GM12878 (cell line): ENCODE results near the gene L3MBTL1. TPM values are rescaled to one million over a fixed set of nuclear protein-coding genes. Genes with fewer than 3 reads are reported as not detected.

Source experiments
- ATAC-seq: fragments of 200-7000 bp; cut with Tn5 transposase; 3 replicates; pipeline ENCODE4 v1.9.1; 2020; ENCODE audit warnings: mild to moderate bottlenecking, moderate library complexity
- BruUV-seq: library from RNA; stranded (reverse); fragments of 400-500 nt; replicated peaks from 2 replicates; lab custom pipeline; 2021; lab: Mats Ljungman, UMichigan
- CTCF ChIA-PET: fragments of 300-600 bp; sonication (Branson Sonifier 250); formaldehyde crosslinking; extraction: SDS; loops from one replicate; lab custom pipeline; 2021; ENCODE audit warnings: inconsistent platforms; lab: Yijun Ruan, JAX
- POLR2A ChIA-PET: fragments of 350-600 bp; formaldehyde crosslinking; extraction: SDS; loops from one replicate; lab custom pipeline; 2021; ENCODE audit warnings: inconsistent platforms; lab: Charles Lee
- RAD21 ChIA-PET: fragments of 300-600 bp; sonication (Branson Sonifier 250); formaldehyde crosslinking; loops from one replicate; lab custom pipeline; 2023; ENCODE audit warnings: antibody characterized with exemption; ENCODE audit not compliant: unreplicated experiment; lab: Charles Lee
- SMC1A ChIA-PET: fragments of 300-600 bp; sonication (Branson Sonifier 250); formaldehyde crosslinking; loops from one replicate; lab custom pipeline; 2023; ENCODE audit not compliant: unreplicated experiment, uncharacterized antibody; lab: Charles Lee
- DNase-seq: peaks from one replicate; pipeline ENCODE4 v3.0.0-alpha.2; 2011; ENCODE audit warnings: low read depth, low spot score
- FAIRE-seq: peaks from 3 replicates; lab custom pipeline; 2011; peaks lifted over from hg19 to GRCh38; lab: Jason Lieb, UNC
- H2AFZ ChIP-seq: 2 replicates; pipeline ENCODE4 v1.6.0; 2011; ENCODE audit warnings: low read depth, low read length, control low read depth; ENCODE audit not compliant: control insufficient read depth
- H3K27ac ChIP-seq: 2 replicates; pipeline ENCODE4 v1.5.1; 2011; ENCODE audit warnings: control low read depth; ENCODE audit not compliant: control insufficient read depth, insufficient read depth
- H3K27me3 ChIP-seq, 2 experiments: replicated peaks in 1 of 2; 2 replicates each; pipeline versions ENCODE4 v1.6.0 to v1.6.1; 2011; ENCODE audit warnings: low read length in 1 of 2; ENCODE audit not compliant: control insufficient read depth in 2 of 2, insufficient read depth in 2 of 2
- H3K36me3 ChIP-seq, 2 experiments: 2 replicates each; pipeline ENCODE4 v1.5.1; 2011; ENCODE audit warnings: low read length in 1 of 2; ENCODE audit not compliant: control insufficient read depth in 2 of 2, insufficient read depth in 2 of 2
- H3K4me1 ChIP-seq: 2 replicates; pipeline ENCODE4 v1.6.1; 2011; ENCODE audit warnings: mild to moderate bottlenecking, low read length, moderate library complexity, mixed read lengths; ENCODE audit not compliant: control insufficient read depth, insufficient read depth
- H3K4me2 ChIP-seq: 2 replicates; pipeline ENCODE4 v1.6.0; 2011; ENCODE audit warnings: control low read depth; ENCODE audit not compliant: control insufficient read depth, insufficient read depth
- H3K4me3 ChIP-seq: fragments of 200-600 bp; sonication (generic); 2 replicates; pipeline ENCODE4 v1.5.1; 2016
- H3K79me2 ChIP-seq: 2 replicates; pipeline ENCODE4 v1.6.0; 2011; ENCODE audit warnings: low read length; ENCODE audit not compliant: control insufficient read depth, insufficient read depth
- H3K9ac ChIP-seq: 2 replicates; pipeline ENCODE4 v1.8.0; 2011; ENCODE audit warnings: low read length, control low read depth, mixed read lengths; ENCODE audit not compliant: control insufficient read depth, insufficient read depth
- H3K9me3 ChIP-seq: replicated peaks from 3 replicates; pipeline ENCODE4 v1.5.1; 2011; ENCODE audit warnings: mild to moderate bottlenecking, low read length; ENCODE audit not compliant: control insufficient read depth, insufficient read depth
- H4K20me1 ChIP-seq: 2 replicates; pipeline ENCODE4 v1.6.0; 2011; ENCODE audit not compliant: control insufficient read depth, insufficient read depth
- ASH2L ChIP-seq: fragments of 300-600, 200-600 bp; sonication (generic); IDR thresholded peaks from 2 replicates; pipeline ENCODE4 v1.6.1; 2017; ENCODE audit warnings: low read depth, mild to moderate bottlenecking, borderline replicate concordance
- CEBPZ ChIP-seq: fragments of 150-350 bp; IDR thresholded peaks from 2 replicates; pipeline ENCODE4 v1.6.1; 2016; ENCODE audit warnings: low read depth, low read length
- CHD1 ChIP-seq: IDR thresholded peaks from 2 replicates; pipeline ENCODE4 v1.6.1; 2012; ENCODE audit warnings: low read depth, low read length, improper control_type of control experiment
- CREB1 ChIP-seq: IDR thresholded peaks from 2 replicates; pipeline ENCODE4 v1.6.1; 2012; ENCODE audit warnings: low read depth, mild to moderate bottlenecking, inconsistent platforms
- CREM ChIP-seq: IDR thresholded peaks from 2 replicates; pipeline ENCODE4 v1.6.1; 2014; ENCODE audit warnings: antibody characterized with exemption, low read depth
- HCFC1 ChIP-seq: fragments of 150-350 bp; IDR thresholded peaks from 2 replicates; pipeline ENCODE4 v1.6.1; 2014; ENCODE audit warnings: low read length
- JUND ChIP-seq: IDR thresholded peaks from 2 replicates; pipeline ENCODE4 v1.6.1; 2012; ENCODE audit warnings: low read depth, mild to moderate bottlenecking, low read length, improper control_type of control experiment, moderate library complexity
- MYB ChIP-seq: fragments of 150-350 bp; IDR thresholded peaks from 2 replicates; pipeline ENCODE4 v1.6.1; 2014; ENCODE audit warnings: mild to moderate bottlenecking, low read depth, low read length, borderline replicate concordance
- NFYA ChIP-seq: IDR thresholded peaks from 2 replicates; pipeline ENCODE4 v1.6.1; 2011; ENCODE audit warnings: low read depth, mild to moderate bottlenecking, low read length, improper control_type of control experiment, borderline replicate concordance
- RELA ChIP-seq: fragments of 450-650 bp; IDR thresholded peaks from 2 replicates; pipeline ENCODE4 v1.8.0; 2014; ENCODE audit warnings: borderline replicate concordance; ENCODE audit not compliant: partially characterized antibody
- RFX5 ChIP-seq: IDR thresholded peaks from 2 replicates; pipeline ENCODE4 v1.6.1; 2011; ENCODE audit warnings: low read depth, low read length, improper control_type of control experiment
- SMAD1 ChIP-seq: fragments of 450-650 bp; IDR thresholded peaks from 2 replicates; pipeline ENCODE4 v1.6.1; 2018; ENCODE audit warnings: mild to moderate bottlenecking, low read depth; ENCODE audit not compliant: partially characterized antibody
- TARDBP ChIP-seq: IDR thresholded peaks from 2 replicates; pipeline ENCODE4 v1.6.1; 2016; ENCODE audit warnings: borderline replicate concordance
- YBX1 ChIP-seq: fragments of 450-650 bp; IDR thresholded peaks from 2 replicates; pipeline ENCODE4 v1.6.1; 2016; ENCODE audit warnings: antibody characterized with exemption
- ZNF24 ChIP-seq: fragments of 450-650 bp; IDR thresholded peaks from 2 replicates; pipeline ENCODE4 v1.6.1; 2017; ENCODE audit warnings: antibody characterized with exemption, mild to moderate bottlenecking
- WGBS: methylation state at CpG from one replicate; pipeline ENCODE4 v1.1.6; 2016; ENCODE audit warnings: low lambda C conversion rate; ENCODE audit not compliant: insufficient replicate concordance, insufficient coverage; ENCODE audit errors: missing lambda C conversion rate; 5-methylcytosine and 5-hydroxymethylcytosine counted together
- in situ Hi-C: fragments of 300-500 bp; cut with MboI; formaldehyde crosslinking; loops from 9 replicates; pipeline ENCODE4 v1.14.3; 2018; ENCODE audit warnings: mixed read lengths
- intact Hi-C: fragments of 100-400 bp; cut with micrococcal nuclease; formaldehyde crosslinking; loops from one replicate; pipeline ENCODE4 v1.14.2; 2022; ENCODE audit not compliant: unreplicated experiment
- polyA plus RNA-seq, 11 experiments: library from polyadenylated mRNA; depleted of rRNA in 4 of 11; unstranded in 6 of 11; stranded (reverse) in 5 of 11; fragments of >200 nt; fragmentation: Nextera tagmentation in 4 of 11; fragmentation: Illumina TruSeq in 1 of 11; extraction: Ambion mirVana in 4 of 11; extraction: Trizol in 1 of 11; gene quantifications; 1 replicate in 1 of 11; 2 replicates in 10 of 11; pipeline versions ENCODE4 v1.2.1 to v1.2.3, GENCODE V29; 2011 to 2016; ENCODE audit warnings: inconsistent platforms in 2 of 11, missing spikeins in 2 of 11, low read depth in 1 of 11
- total RNA-seq, 4 experiments: library from RNA; depleted of rRNA in 3 of 4; stranded (reverse); fragments of >200 nt in 3 of 4; fragmentation: Illumina TruSeq in 1 of 4; extraction: Trizol in 1 of 4; gene quantifications; 2 replicates each; pipeline versions ENCODE4 v1.2.1 to v1.2.3, GENCODE V29; 2013 to 2021
- TF ChIP-seq, protein P1 (sequence below): fragments of 450-650 bp; IDR thresholded peaks from 2 replicates; pipeline ENCODE4 v1.6.1; 2017; ENCODE audit warnings: borderline replicate concordance
- TF ChIP-seq, protein P2 (sequence below): fragments of 450-650 bp; conservative IDR thresholded peaks from 2 replicates; pipeline ENCODE4 v1.6.1; 2017; ENCODE audit warnings: mild to moderate bottlenecking, moderate library complexity

L3MBTL1 gene
- total and polyA plus RNA-seq, 10 of the 15 experiments (the other 5 are each of a cell fraction or from before 2014, with no cell fraction given) = 0.56 to 6.6 (median 3.9) TPM

DNA sequence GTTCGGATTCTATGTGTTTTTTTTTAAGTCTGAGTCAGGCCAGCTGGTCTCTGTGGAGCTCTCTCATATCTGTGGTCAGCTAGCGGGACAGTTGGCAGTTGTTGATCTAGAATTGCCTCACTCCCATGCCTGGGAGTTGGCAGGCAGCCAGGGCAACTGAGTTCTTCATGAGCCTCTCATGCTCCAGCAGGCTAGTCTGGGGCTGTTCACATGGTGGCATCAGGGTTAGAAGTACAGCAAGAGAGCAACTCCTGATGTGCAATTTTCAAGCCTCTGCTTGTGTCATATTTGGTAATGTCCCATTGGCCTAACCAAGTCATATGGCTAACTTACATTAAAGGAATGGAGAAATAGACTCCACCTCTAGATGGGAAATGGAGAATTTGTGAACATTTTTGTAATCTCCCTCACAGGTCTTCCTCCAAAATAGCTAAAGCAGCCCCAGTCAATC, 76.5 kb downstream of the L3MBTL1 start:
- Histone ChIP-seq H3K27me3 (no peaks in the 10 kb centered on the region), H3K79me2 (no peaks in the 10 kb centered on the region), H3K9me3 (no peaks in the 10 kb centered on the region), H3K4me3 (no peak overlapping the region), H3K9ac (no peak overlapping the region), H2AFZ (no peak overlapping the region), H3K4me1 (no peaks in the 10 kb centered on the region), H4K20me1 (no peaks in the 10 kb centered on the region), H3K27ac (no peak overlapping the region), H3K36me3 (no peaks in the 10 kb centered on the region), H3K4me2 (no peak overlapping the region)
- ChIA-PET CTCF (interaction anchor here (1.1 to 2.8 kb wide), 4 partner anchors 26 to 140 kb away, joined by 3 to 11 read pairs (median 6); partner anchors contain the start of gene SGK2), SMC1A (interaction anchor here (0.5 to 1.4 kb wide), 3 partner anchors 15 to 166 kb away, joined by 3 read pairs; no protein-coding TSS in a partner anchor), RAD21 (no interaction called here), POLR2A (interaction anchor here (0.6 to 1.2 kb wide), 2 partner anchors 22 to 123 kb away, joined by 3 to 11 read pairs; no protein-coding TSS in a partner anchor)
- BruUV-seq = no TSS peak
- intact Hi-C loops (no loop called here), in situ Hi-C loops (no loop called here)
- no peak for DNase-seq
- no peak for ATAC-seq
- TF ChIP-seq RELA (no peak), YBX1 (no peak), NFYA (no peak), RFX5 (no peak), ASH2L (no peak), CREB1 (no peak), HCFC1 (no peak), CEBPZ (no peak), SMAD1 (no peak), TARDBP (no peak), MYB (no peak), CHD1 (no peak), ZNF24 (no peak), CREM (no peak), JUND (no peak)
- TF ChIP-seq, protein P1, sequence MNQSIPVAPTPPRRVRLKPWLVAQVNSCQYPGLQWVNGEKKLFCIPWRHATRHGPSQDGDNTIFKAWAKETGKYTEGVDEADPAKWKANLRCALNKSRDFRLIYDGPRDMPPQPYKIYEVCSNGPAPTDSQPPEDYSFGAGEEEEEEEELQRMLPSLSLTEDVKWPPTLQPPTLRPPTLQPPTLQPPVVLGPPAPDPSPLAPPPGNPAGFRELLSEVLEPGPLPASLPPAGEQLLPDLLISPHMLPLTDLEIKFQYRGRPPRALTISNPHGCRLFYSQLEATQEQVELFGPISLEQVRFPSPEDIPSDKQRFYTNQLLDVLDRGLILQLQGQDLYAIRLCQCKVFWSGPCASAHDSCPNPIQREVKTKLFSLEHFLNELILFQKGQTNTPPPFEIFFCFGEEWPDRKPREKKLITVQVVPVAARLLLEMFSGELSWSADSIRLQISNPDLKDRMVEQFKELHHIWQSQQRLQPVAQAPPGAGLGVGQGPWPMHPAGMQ = no peak
- TF ChIP-seq, protein P2, sequence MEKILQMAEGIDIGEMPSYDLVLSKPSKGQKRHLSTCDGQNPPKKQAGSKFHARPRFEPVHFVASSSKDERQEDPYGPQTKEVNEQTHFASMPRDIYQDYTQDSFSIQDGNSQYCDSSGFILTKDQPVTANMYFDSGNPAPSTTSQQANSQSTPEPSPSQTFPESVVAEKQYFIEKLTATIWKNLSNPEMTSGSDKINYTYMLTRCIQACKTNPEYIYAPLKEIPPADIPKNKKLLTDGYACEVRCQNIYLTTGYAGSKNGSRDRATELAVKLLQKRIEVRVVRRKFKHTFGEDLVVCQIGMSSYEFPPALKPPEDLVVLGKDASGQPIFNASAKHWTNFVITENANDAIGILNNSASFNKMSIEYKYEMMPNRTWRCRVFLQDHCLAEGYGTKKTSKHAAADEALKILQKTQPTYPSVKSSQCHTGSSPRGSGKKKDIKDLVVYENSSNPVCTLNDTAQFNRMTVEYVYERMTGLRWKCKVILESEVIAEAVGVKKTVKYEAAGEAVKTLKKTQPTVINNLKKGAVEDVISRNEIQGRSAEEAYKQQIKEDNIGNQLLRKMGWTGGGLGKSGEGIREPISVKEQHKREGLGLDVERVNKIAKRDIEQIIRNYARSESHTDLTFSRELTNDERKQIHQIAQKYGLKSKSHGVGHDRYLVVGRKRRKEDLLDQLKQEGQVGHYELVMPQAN = no peak
- no peak for FAIRE-seq
- 3% methylated on average over 2 of the region's 2 CpGs for WGBS
